Measurements from ENCODE around the gene CCDC182.

Gene CCDC182

GRCh38 chr17:57724729-57725125 lies 20.4 kb downstream of the CCDC182 start:
- Histone ChIP-seq H3K27me3 (ENCODE audit: control insufficient read depth in 1 of 2, insufficient read depth in 2 of 2, low read length in 2 of 2) (no peaks in the 10 kb centered on the region), H3K27ac (ENCODE audit: low read depth, low read length) (no peak overlapping the region), H3K36me3 (ENCODE audit: insufficient read depth, low read length) (no peaks in the 10 kb centered on the region), H3K9ac (ENCODE audit: low read length) (no peak overlapping the region), H3K9me3 (ENCODE audit: low read length) (no peaks in the 10 kb centered on the region), H3K4me1 (ENCODE audit: insufficient read depth, low read length) (no peaks in the 10 kb centered on the region), H3K4me3 (ENCODE audit: low read depth in 1 of 2, low read length in 2 of 2) (no peak overlapping the region)

- no peaks in the 10 kb centered on the region for H3K4me1 ChIP-seq (ENCODE audit: insufficient read depth, low read length)
Measured at GRCh38 chr17:57724026-57724728, 20.9 kb downstream of the CCDC182 start.

GRCh38 chr17:57723427-57724025 lies 21.6 kb downstream of the CCDC182 start:
- Histone ChIP-seq H3K9ac (ENCODE audit: low read length) (no peak overlapping the region), H3K9me3 (ENCODE audit: low read length) (no peaks in the 10 kb centered on the region), H3K4me1 (ENCODE audit: insufficient read depth, low read length) (no peaks in the 10 kb centered on the region), H3K36me3 (ENCODE audit: insufficient read depth, low read length) (no peaks in the 10 kb centered on the region), H3K4me3 (ENCODE audit: low read depth in 1 of 2, low read length in 2 of 2) (no peak overlapping the region), H3K27ac (ENCODE audit: low read depth, low read length) (no peak overlapping the region), H3K27me3 (ENCODE audit: control insufficient read depth in 1 of 2, insufficient read depth in 2 of 2, low read length in 2 of 2) (no peaks in the 10 kb centered on the region)

More at GRCh38 chr17:57724026-57724728, 20.9 kb downstream of the CCDC182 start:
- Histone ChIP-seq H3K27me3 (ENCODE audit: control insufficient read depth in 1 of 2, insufficient read depth in 2 of 2, low read length in 2 of 2) (no peaks in the 10 kb centered on the region), H3K27ac (ENCODE audit: low read depth, low read length) (no peak overlapping the region), H3K36me3 (ENCODE audit: insufficient read depth, low read length) (no peaks in the 10 kb centered on the region), H3K4me3 (ENCODE audit: low read depth in 1 of 2, low read length in 2 of 2) (no peak overlapping the region), H3K9ac (ENCODE audit: low read length) (no peak overlapping the region), H3K9me3 (ENCODE audit: low read length) (no peaks in the 10 kb centered on the region)

GRCh38 chr17:57722704-57723043 lies 22.4 kb downstream of the CCDC182 start:
- H3K27me3 ChIP-seq (ENCODE audit: control insufficient read depth in 1 of 2, insufficient read depth in 2 of 2, low read length in 2 of 2), result no peaks in the 10 kb centered on the region
- H3K36me3 ChIP-seq (ENCODE audit: insufficient read depth, low read length), result no peaks in the 10 kb centered on the region
- H3K9me3 ChIP-seq (ENCODE audit: low read length), result no peaks in the 10 kb centered on the region
- no peaks in the 10 kb centered on the region for H3K4me1 ChIP-seq (ENCODE audit: insufficient read depth, low read length)
- H3K4me3 ChIP-seq (ENCODE audit: low read depth in 1 of 2, low read length in 2 of 2), result no peak overlapping the region
- no peak overlapping the region for H3K9ac ChIP-seq (ENCODE audit: low read length)
- H3K27ac ChIP-seq (ENCODE audit: low read depth, low read length), result no peak overlapping the region

- no peak overlapping the region for H3K4me3 ChIP-seq (ENCODE audit: low read depth in 1 of 2, low read length in 2 of 2)
- no peaks in the 10 kb centered on the region for H3K27me3 ChIP-seq (ENCODE audit: control insufficient read depth in 1 of 2, insufficient read depth in 2 of 2, low read length in 2 of 2)
- no peaks in the 10 kb centered on the region for H3K36me3 ChIP-seq (ENCODE audit: insufficient read depth, low read length)
- no peak overlapping the region for H3K9ac ChIP-seq (ENCODE audit: low read length)
- H3K9me3 ChIP-seq (ENCODE audit: low read length), result no peaks in the 10 kb centered on the region
- H3K27ac ChIP-seq (ENCODE audit: low read depth, low read length), result no peak overlapping the region
- no peaks in the 10 kb centered on the region for H3K4me1 ChIP-seq (ENCODE audit: insufficient read depth, low read length)
Measured at GRCh38 chr17:57721967-57722703, 23.0 kb downstream of the CCDC182 start.

- H3K9ac ChIP-seq (ENCODE audit: low read length), result no peak overlapping the region
- H3K4me3 ChIP-seq (ENCODE audit: low read depth in 1 of 2, low read length in 2 of 2), result no peak overlapping the region
- H3K9me3 ChIP-seq (ENCODE audit: low read length), result no peaks in the 10 kb centered on the region
- H3K36me3 ChIP-seq (ENCODE audit: insufficient read depth, low read length), result no peaks in the 10 kb centered on the region
- H3K27me3 ChIP-seq (ENCODE audit: control insufficient read depth in 1 of 2, insufficient read depth in 2 of 2, low read length in 2 of 2), result no peaks in the 10 kb centered on the region
- no peaks in the 10 kb centered on the region for H3K4me1 ChIP-seq (ENCODE audit: insufficient read depth, low read length)
- H3K27ac ChIP-seq (ENCODE audit: low read depth, low read length), result no peak overlapping the region
Measured at GRCh38 chr17:57720386-57721035, 24.6 kb downstream of the CCDC182 start.

GRCh38 chr17:57718878-57719277 lies 26.2 kb downstream of the CCDC182 start:
- Histone ChIP-seq H3K4me1 (ENCODE audit: insufficient read depth, low read length) (peaks cover 8% of the 10 kb centered on the region), H3K36me3 (ENCODE audit: insufficient read depth, low read length) (no peaks in the 10 kb centered on the region), H3K27ac (ENCODE audit: low read depth, low read length) (no peak overlapping the region), H3K9ac (ENCODE audit: low read length) (no peak overlapping the region), H3K9me3 (ENCODE audit: low read length) (no peaks in the 10 kb centered on the region), H3K4me3 (ENCODE audit: low read depth in 1 of 2, low read length in 2 of 2) (no peak overlapping the region), H3K27me3 (ENCODE audit: control insufficient read depth in 1 of 2, insufficient read depth in 2 of 2, low read length in 2 of 2) (no peaks in the 10 kb centered on the region)

- Histone ChIP-seq H3K4me3 (ENCODE audit: low read depth in 1 of 2, low read length in 2 of 2) (no peak overlapping the region), H3K27me3 (ENCODE audit: control insufficient read depth in 1 of 2, insufficient read depth in 2 of 2, low read length in 2 of 2) (no peaks in the 10 kb centered on the region), H3K27ac (ENCODE audit: low read depth, low read length) (no peak overlapping the region), H3K9ac (ENCODE audit: low read length) (no peak overlapping the region), H3K36me3 (ENCODE audit: insufficient read depth, low read length) (no peaks in the 10 kb centered on the region), H3K4me1 (ENCODE audit: insufficient read depth, low read length) (peaks cover 8% of the 10 kb centered on the region), H3K9me3 (ENCODE audit: low read length) (no peaks in the 10 kb centered on the region)
Measured at GRCh38 chr17:57715981-57716380, 29.1 kb downstream of the CCDC182 start.

- Histone ChIP-seq H3K27me3 (ENCODE audit: control insufficient read depth in 1 of 2, insufficient read depth in 2 of 2, low read length in 2 of 2) (no peaks in the 10 kb centered on the region), H3K9ac (ENCODE audit: low read length) (no peak overlapping the region), H3K36me3 (ENCODE audit: insufficient read depth, low read length) (no peaks in the 10 kb centered on the region), H3K4me3 (ENCODE audit: low read depth in 1 of 2, low read length in 2 of 2) (no peak overlapping the region), H3K4me1 (ENCODE audit: insufficient read depth, low read length) (peaks cover 8% of the 10 kb centered on the region), H3K27ac (ENCODE audit: low read depth, low read length) (no peak overlapping the region), H3K9me3 (ENCODE audit: low read length) (no peaks in the 10 kb centered on the region)
Measured at GRCh38 chr17:57714665-57715180, 30.4 kb downstream of the CCDC182 start.

GRCh38 chr17:57713140-57713539 lies 32.0 kb downstream of the CCDC182 start:
- Histone ChIP-seq H3K9ac (ENCODE audit: low read length) (no peak overlapping the region), H3K9me3 (ENCODE audit: low read length) (no peaks in the 10 kb centered on the region), H3K27me3 (ENCODE audit: control insufficient read depth in 1 of 2, insufficient read depth in 2 of 2, low read length in 2 of 2) (no peaks in the 10 kb centered on the region), H3K4me1 (ENCODE audit: insufficient read depth, low read length) (peaks cover 8% of the 10 kb centered on the region), H3K36me3 (ENCODE audit: insufficient read depth, low read length) (no peaks in the 10 kb centered on the region), H3K27ac (ENCODE audit: low read depth, low read length) (no peak overlapping the region), H3K4me3 (ENCODE audit: low read depth in 1 of 2, low read length in 2 of 2) (no peak overlapping the region)

GRCh38 chr17:57708410-57708809 lies 36.7 kb downstream of the CCDC182 start:
- no peaks in the 10 kb centered on the region for H3K27me3 ChIP-seq (ENCODE audit: control insufficient read depth in 1 of 2, insufficient read depth in 2 of 2, low read length in 2 of 2)
- H3K36me3 ChIP-seq (ENCODE audit: insufficient read depth, low read length), result no peaks in the 10 kb centered on the region
- H3K9me3 ChIP-seq (ENCODE audit: low read length), result no peaks in the 10 kb centered on the region
- H3K4me1 ChIP-seq (ENCODE audit: insufficient read depth, low read length), result no peaks in the 10 kb centered on the region
- H3K9ac ChIP-seq (ENCODE audit: low read length), result no peak overlapping the region
- H3K4me3 ChIP-seq (ENCODE audit: low read depth in 1 of 2, low read length in 2 of 2), result no peak overlapping the region
- H3K27ac ChIP-seq (ENCODE audit: low read depth, low read length), result no peak overlapping the region
